ENCODE measurements around the gene APP.

Gene APP

DNA sequence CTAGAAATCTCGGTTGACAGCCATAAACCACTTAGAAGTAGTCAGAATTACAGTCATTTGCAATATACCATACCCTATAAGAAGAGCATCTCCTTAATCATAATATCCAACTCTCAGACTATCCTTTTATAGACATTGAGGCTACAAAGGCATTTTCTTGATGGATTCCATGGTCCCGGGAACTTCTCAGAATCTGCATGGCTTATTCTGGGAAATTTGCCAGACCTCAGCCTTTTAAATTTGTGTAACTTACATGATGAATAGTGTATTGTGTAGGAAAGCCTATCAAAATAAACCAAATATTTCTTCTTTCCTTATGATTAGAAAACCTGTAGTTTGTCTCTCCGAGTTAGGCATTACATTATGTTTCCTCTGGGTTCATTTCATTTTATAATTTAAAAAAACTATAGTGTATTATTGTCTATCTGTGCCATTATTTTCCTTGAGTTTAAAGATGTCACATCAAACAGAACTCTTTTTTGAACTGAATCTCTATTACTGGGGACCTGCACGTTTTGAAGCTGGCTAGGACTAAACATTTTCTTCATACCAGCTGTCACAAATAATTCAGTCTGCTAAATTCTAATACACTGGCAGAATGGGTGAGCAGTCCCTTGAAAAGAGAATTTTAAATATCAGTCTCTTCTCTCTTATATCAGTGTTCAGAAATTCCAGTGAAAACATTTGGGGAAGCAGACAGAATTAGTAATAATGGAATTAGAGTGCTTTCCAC, 332.9 kb downstream of the APP start:
- Histone ChIP-seq H3K36me3 (ENCODE audit: control insufficient read depth in 2 of 2, insufficient read depth in 2 of 2, low read length in 2 of 2) (no peaks in the 10 kb centered on the region), H3K4me3 (ENCODE audit: low read length in 2 of 2) (no peak overlapping the region), H3K27me3 (ENCODE audit: control insufficient read depth in 2 of 2, insufficient read depth in 2 of 2, low read length in 2 of 2) (no peaks in the 10 kb centered on the region), H3K9me3 (ENCODE audit: control insufficient read depth in 2 of 2, low read length in 2 of 2) (no peaks in the 10 kb centered on the region), H3K9ac (ENCODE audit: low read depth in 1 of 2, low read length in 2 of 2) (no peak overlapping the region), H3K27ac (ENCODE audit: low read depth in 2 of 2, low read length in 2 of 2) (no peak overlapping the region), H3K4me1 (ENCODE audit: control insufficient read depth in 2 of 2, insufficient read depth in 2 of 2, low read length in 2 of 2) (no peaks in the 10 kb centered on the region)

DNA sequence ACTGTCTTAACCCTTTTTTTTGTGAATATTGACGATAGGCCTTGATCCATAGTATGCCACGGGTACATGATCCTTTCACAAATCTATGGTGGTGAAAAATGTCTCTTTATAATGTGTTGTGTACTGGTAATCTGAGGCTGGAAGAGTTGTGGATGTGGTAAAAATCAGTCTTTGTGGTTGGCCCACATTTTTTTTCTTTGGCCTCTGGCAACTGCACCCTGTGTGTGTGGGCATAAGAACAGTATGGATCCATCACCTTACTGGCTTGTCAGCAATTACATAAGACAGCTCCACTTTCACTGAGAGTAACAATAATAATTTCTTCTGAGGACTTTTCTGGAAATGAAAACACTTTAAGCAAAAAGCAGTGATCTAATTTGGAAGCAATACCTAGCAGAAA, 334.2 kb downstream of the APP start:
- Histone ChIP-seq H3K9me3 (ENCODE audit: control insufficient read depth in 2 of 2, low read length in 2 of 2) (no peaks in the 10 kb centered on the region), H3K27me3 (ENCODE audit: control insufficient read depth in 2 of 2, insufficient read depth in 2 of 2, low read length in 2 of 2) (no peaks in the 10 kb centered on the region), H3K36me3 (ENCODE audit: control insufficient read depth in 2 of 2, insufficient read depth in 2 of 2, low read length in 2 of 2) (no peaks in the 10 kb centered on the region), H3K4me1 (ENCODE audit: control insufficient read depth in 2 of 2, insufficient read depth in 2 of 2, low read length in 2 of 2) (no peaks in the 10 kb centered on the region), H3K9ac (ENCODE audit: low read depth in 1 of 2, low read length in 2 of 2) (no peak overlapping the region), H3K27ac (ENCODE audit: low read depth in 2 of 2, low read length in 2 of 2) (no peak overlapping the region), H3K4me3 (ENCODE audit: low read length in 2 of 2) (no peak overlapping the region)

DNA sequence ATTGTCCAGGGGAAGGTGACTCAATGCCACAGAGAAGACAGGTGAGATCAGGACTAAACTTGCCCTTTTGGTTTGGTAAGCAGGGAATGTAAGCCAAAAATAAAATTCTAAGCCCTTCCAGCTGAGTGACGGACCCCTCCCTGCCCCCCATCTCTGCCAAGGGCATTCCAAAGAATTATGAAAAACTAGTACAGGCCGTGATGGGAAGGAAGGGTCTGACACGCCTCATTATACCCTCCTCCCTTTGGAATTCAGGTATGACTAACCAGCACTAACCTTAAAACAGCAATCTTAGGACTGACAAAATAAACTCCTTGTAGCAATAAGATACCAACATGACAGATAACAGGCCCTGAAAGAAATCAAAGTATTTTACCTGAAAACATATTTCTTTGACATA, 336.2 kb downstream of the APP start:
- Histone ChIP-seq H3K4me1 (ENCODE audit: control insufficient read depth in 2 of 2, insufficient read depth in 2 of 2, low read length in 2 of 2) (no peaks in the 10 kb centered on the region), H3K36me3 (ENCODE audit: control insufficient read depth in 2 of 2, insufficient read depth in 2 of 2, low read length in 2 of 2) (no peaks in the 10 kb centered on the region), H3K27ac (ENCODE audit: low read depth in 2 of 2, low read length in 2 of 2) (no peak overlapping the region), H3K27me3 (ENCODE audit: control insufficient read depth in 2 of 2, insufficient read depth in 2 of 2, low read length in 2 of 2) (no peaks in the 10 kb centered on the region), H3K9me3 (ENCODE audit: control insufficient read depth in 2 of 2, low read length in 2 of 2) (no peaks in the 10 kb centered on the region), H3K9ac (ENCODE audit: low read depth in 1 of 2, low read length in 2 of 2) (no peak overlapping the region), H3K4me3 (ENCODE audit: low read length in 2 of 2) (no peak overlapping the region)

DNA sequence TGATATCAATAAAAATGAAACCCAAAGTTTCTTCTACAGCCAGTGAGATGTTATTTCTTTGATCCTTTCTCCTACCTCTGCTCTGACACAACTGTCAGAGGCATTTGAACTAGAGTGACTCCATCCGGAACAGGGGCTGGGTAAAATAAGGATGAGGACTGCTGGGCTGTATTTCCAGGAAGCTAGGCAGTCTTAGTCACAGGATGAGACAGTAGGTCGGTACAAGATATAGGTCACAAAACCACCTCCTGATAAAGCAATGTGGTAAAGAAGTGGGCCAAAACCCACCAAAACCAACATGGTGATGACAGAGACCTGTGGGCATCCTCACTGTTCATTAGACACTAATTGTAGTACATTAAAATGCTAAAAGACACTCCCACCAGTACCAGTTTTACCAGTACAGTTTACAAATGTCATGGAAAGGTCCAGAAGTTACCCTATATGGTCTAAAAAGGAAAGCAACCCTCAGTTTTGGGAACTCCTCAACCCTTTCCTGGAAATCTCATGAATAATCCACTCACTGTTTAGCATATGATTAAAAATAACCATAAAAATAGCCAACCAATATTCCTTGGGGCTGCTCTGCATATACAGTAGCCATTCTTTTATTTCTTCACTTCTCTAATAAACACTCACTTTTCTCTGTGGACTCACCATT, 339.1 kb downstream of the APP start:
- H3K27ac ChIP-seq (ENCODE audit: low read depth in 2 of 2, low read length in 2 of 2) = no peak overlapping the region
- no peaks in the 10 kb centered on the region for H3K4me1 ChIP-seq (ENCODE audit: control insufficient read depth in 2 of 2, insufficient read depth in 2 of 2, low read length in 2 of 2)
- H3K9ac ChIP-seq (ENCODE audit: low read depth in 1 of 2, low read length in 2 of 2) = no peak overlapping the region

More for the DNA sequence above, 339.1 kb downstream of the APP start:
- H3K27me3 ChIP-seq (ENCODE audit: control insufficient read depth in 2 of 2, insufficient read depth in 2 of 2, low read length in 2 of 2) = no peaks in the 10 kb centered on the region
- H3K4me3 ChIP-seq (ENCODE audit: low read length in 2 of 2) = no peak overlapping the region
- H3K9me3 ChIP-seq (ENCODE audit: control insufficient read depth in 2 of 2, low read length in 2 of 2) = no peaks in the 10 kb centered on the region
- no peaks in the 10 kb centered on the region for H3K36me3 ChIP-seq (ENCODE audit: control insufficient read depth in 2 of 2, insufficient read depth in 2 of 2, low read length in 2 of 2)

Data from mucosa of rectum (tissue), 2 donors.